K562 (cell line): Measurements from ENCODE around the gene CARD14.
A peak's percentile ranks its signal among the peaks of the same experiment; 100 is the strongest.

ENCODE experiments used
- HIVEP1 ChIP-seq: fragments of 250-450 bp; sonication (Bioruptor Pico); IDR thresholded peaks from 2 replicates; pipeline ENCODE4 v1.4.0; 2020; ENCODE audit warnings: mild to moderate bottlenecking
- NR2C2 ChIP-seq, 2 experiments: fragments of 200-800 bp in 1 of 2; sonication (Bioruptor generic) in 1 of 2; sonication (generic) in 1 of 2; formaldehyde crosslinking in 1 of 2; IDR thresholded peaks; 2 replicates each; pipeline versions ENCODE4 v1.6.1 to v1.8.0; 2016 to 2022; ENCODE audit warnings: mild to moderate bottlenecking in 1 of 2, missing compliant biosample characterization in 1 of 2, missing genetic modification characterization in 1 of 2, missing genetic modification reagents in 1 of 2
- SIRT6 ChIP-seq: IDR thresholded peaks from one replicate; pipeline ENCODE4 v1.6.1; 2012; ENCODE audit warnings: low read depth, mild to moderate bottlenecking, control low read depth, inconsistent platforms, low read length, moderate library complexity
- TAF1 ChIP-seq: IDR thresholded peaks from 2 replicates; pipeline ENCODE4 v1.6.1; 2011; ENCODE audit warnings: mild to moderate bottlenecking, low read length, moderate library complexity; ENCODE audit not compliant: insufficient read depth, control insufficient read depth, severe bottlenecking; ENCODE audit errors: extremely low read depth
- TF ChIP-seq, protein P1 (sequence below): fragments of 250-450 bp; sonication (Bioruptor Pico); IDR thresholded peaks from 2 replicates; pipeline ENCODE4 v1.5.0; 2020; ENCODE audit warnings: mild to moderate bottlenecking, borderline replicate concordance

DNA sequence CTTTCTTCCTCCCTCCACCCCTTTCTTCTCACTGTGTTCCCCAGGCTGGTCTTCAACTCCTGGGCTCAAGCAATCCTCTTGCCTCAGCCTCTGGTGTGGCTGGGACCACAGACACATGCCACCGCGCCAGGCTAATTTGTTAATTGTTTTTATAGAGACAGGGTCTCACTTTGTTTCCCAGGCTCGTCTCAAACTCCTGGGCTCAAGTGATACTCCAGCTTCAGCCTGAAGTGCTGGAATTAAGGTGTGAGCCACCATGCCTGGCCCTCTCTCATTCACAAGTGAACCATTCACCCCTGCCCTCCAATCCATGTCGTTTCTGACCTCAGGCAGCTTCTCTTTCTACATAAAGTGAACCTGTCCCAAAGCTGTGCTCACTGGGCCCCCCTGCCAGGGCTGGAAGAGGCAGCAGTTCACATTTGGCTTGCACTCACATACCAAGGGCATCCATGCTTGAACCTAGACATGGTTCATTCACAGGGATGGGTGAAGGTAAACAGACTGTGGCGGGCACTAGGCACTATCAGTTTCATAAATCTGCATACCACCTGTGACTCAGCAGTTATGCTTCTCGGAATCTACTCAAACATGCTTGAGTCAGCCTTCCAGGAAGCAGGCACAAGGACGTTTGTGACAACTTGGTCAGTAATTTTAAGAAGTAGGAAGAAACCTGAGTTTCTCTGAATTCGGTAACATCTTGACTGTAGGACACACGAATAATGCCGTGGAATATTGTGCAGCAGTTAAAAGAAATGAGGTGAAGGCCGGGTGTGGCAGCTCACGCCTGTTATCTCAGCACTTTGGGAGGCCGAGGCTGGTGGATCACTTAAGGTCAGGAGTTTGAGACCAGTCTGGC, 84.8 kb downstream of the CARD14 start:
- TF ChIP-seq, protein P1, sequence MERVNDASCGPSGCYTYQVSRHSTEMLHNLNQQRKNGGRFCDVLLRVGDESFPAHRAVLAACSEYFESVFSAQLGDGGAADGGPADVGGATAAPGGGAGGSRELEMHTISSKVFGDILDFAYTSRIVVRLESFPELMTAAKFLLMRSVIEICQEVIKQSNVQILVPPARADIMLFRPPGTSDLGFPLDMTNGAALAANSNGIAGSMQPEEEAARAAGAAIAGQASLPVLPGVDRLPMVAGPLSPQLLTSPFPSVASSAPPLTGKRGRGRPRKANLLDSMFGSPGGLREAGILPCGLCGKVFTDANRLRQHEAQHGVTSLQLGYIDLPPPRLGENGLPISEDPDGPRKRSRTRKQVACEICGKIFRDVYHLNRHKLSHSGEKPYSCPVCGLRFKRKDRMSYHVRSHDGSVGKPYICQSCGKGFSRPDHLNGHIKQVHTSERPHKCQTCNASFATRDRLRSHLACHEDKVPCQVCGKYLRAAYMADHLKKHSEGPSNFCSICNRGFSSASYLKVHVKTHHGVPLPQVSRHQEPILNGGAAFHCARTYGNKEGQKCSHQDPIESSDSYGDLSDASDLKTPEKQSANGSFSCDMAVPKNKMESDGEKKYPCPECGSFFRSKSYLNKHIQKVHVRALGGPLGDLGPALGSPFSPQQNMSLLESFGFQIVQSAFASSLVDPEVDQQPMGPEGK (CRISPR knock-in tag): peak; percentile 77
- peak; percentile 84; the same call in 1 of the 2 replicates for TF ChIP-seq HIVEP1 (CRISPR knock-in tag)
- peak; percentile 40 for TF ChIP-seq TAF1
- no peak for TF ChIP-seq NR2C2 (CRISPR knock-in tag; IDR thresholded peaks at IDR 0.05)
- peak; percentile 84 for TF ChIP-seq NR2C2 (tag; IDR thresholded peaks at IDR 0.05)
- TF ChIP-seq SIRT6: no peak
